Trophoblast cell (in vitro differentiated cells and primary cell): ENCODE results near the gene ESRRG.
A peak's percentile ranks its signal among the peaks of the same experiment; 100 is the strongest.

ENCODE experiments used
- DNase-seq, 2 donors: peaks; one replicate each; pipeline ENCODE4 v3.0.0-alpha.2; 2016
- H2AFZ ChIP-seq: 2 replicates; pipeline ENCODE4 v1.6.1; 2013; ENCODE audit warnings: low read length, moderate library complexity, mild to moderate bottlenecking; ENCODE audit not compliant: insufficient read depth, poor library complexity
- H2AK5ac ChIP-seq: 2 replicates; pipeline ENCODE4 v1.6.1; 2013; ENCODE audit warnings: mild to moderate bottlenecking, low read length
- H2BK120ac ChIP-seq: 2 replicates; pipeline ENCODE4 v1.6.1; 2013; ENCODE audit warnings: low read length, mild to moderate bottlenecking, moderate library complexity; ENCODE audit not compliant: insufficient read depth, poor library complexity
- H2BK12ac ChIP-seq: 2 replicates; pipeline ENCODE4 v1.6.1; 2013; ENCODE audit warnings: mild to moderate bottlenecking, low read length, moderate library complexity
- H2BK5ac ChIP-seq: 2 replicates; pipeline ENCODE4 v1.6.1; 2013; ENCODE audit warnings: low read length, low read depth, moderate library complexity, mild to moderate bottlenecking; ENCODE audit not compliant: poor library complexity
- H3K14ac ChIP-seq: 2 replicates; pipeline ENCODE4 v1.6.1; 2013; ENCODE audit warnings: mild to moderate bottlenecking, low read length
- H3K18ac ChIP-seq: 2 replicates; pipeline ENCODE4 v1.6.1; 2013; ENCODE audit warnings: mild to moderate bottlenecking, low read length
- H3K23ac ChIP-seq: 2 replicates; pipeline ENCODE4 v1.6.1; 2013; ENCODE audit warnings: low read length
- H3K27ac ChIP-seq: 2 replicates; pipeline ENCODE4 v1.5.1; 2013; ENCODE audit warnings: low read depth, mild to moderate bottlenecking, inconsistent platforms, low read length, moderate library complexity
- H3K27me3 ChIP-seq: 2 replicates; pipeline ENCODE4 v1.6.1; 2013; ENCODE audit warnings: inconsistent platforms, mild to moderate bottlenecking, low read length, moderate library complexity; ENCODE audit not compliant: insufficient read depth
- H3K36me3 ChIP-seq, 2 experiments: 1 replicate in 1 of 2; 2 replicates in 1 of 2; pipeline ENCODE4 v1.6.1; 2013; ENCODE audit warnings: low read length in 2 of 2, mild to moderate bottlenecking in 2 of 2, moderate library complexity in 1 of 2; ENCODE audit not compliant: insufficient read depth in 2 of 2, control insufficient read depth in 1 of 2
- H3K4ac ChIP-seq: 2 replicates; pipeline ENCODE4 v1.6.1; 2013; ENCODE audit warnings: low read depth, mild to moderate bottlenecking, low read length, moderate library complexity
- H3K4me1 ChIP-seq, 2 experiments: 1 replicate in 1 of 2; 2 replicates in 1 of 2; pipeline ENCODE4 v1.6.1; 2013; ENCODE audit warnings: low read length in 2 of 2, mild to moderate bottlenecking in 2 of 2, moderate library complexity in 1 of 2; ENCODE audit not compliant: insufficient read depth in 2 of 2, control insufficient read depth in 1 of 2
- H3K4me2 ChIP-seq: 2 replicates; pipeline ENCODE4 v1.6.1; 2013; ENCODE audit warnings: inconsistent platforms, mild to moderate bottlenecking, low read length, moderate library complexity
- H3K4me3 ChIP-seq: 2 replicates; pipeline ENCODE4 v1.5.1; 2013; ENCODE audit warnings: mild to moderate bottlenecking, low read depth, low read length, inconsistent platforms
- H3K79me1 ChIP-seq: one replicate; pipeline ENCODE4 v1.6.1; 2013; ENCODE audit warnings: low read length
- H3K79me2 ChIP-seq: 2 replicates; pipeline ENCODE4 v1.6.1; 2013; ENCODE audit warnings: low read length, mild to moderate bottlenecking; ENCODE audit not compliant: control insufficient read depth, insufficient read depth, poor library complexity
- H3K9ac ChIP-seq: 2 replicates; pipeline ENCODE4 v1.6.1; 2013; ENCODE audit warnings: mild to moderate bottlenecking, low read length
- H3K9me3 ChIP-seq: 2 replicates; pipeline ENCODE4 v1.6.1; 2013; ENCODE audit warnings: low read depth, mild to moderate bottlenecking, control low read depth, inconsistent platforms, low read length; ENCODE audit not compliant: insufficient read depth
- H4K12ac ChIP-seq: 2 replicates; pipeline ENCODE4 v1.6.1; 2013; ENCODE audit warnings: low read depth, mild to moderate bottlenecking, low read length, moderate library complexity
- H4K8ac ChIP-seq: 2 replicates; pipeline ENCODE4 v1.6.1; 2013; ENCODE audit warnings: low read depth, mild to moderate bottlenecking, low read length, moderate library complexity
- H4K91ac ChIP-seq: one replicate; pipeline ENCODE4 v1.6.1; 2013; ENCODE audit warnings: low read depth, mild to moderate bottlenecking, low read length, moderate library complexity
- WGBS: extraction: QIAGEN DNeasy Blood & Tissue Kit; methylation state at CpG from one replicate; pipeline ENCODE4 v1.1.7; 2013; ENCODE audit warnings: missing lambda C conversion rate; ENCODE audit not compliant: insufficient read length, insufficient coverage; ENCODE audit errors: extremely low coverage; 5-methylcytosine and 5-hydroxymethylcytosine counted together

The ESRRG gene

GRCh38 chr1:216732121-216732520 is 8.9 kb upstream of the ESRRG start:
- no CpG with 5 or more reads among the region's 4 CpGs for whole genome bisulfite sequencing
- Histone ChIP-seq H3K14ac (no peak overlapping the region), H2AFZ (no peak overlapping the region)

GRCh38 chr1:216731562-216731961 is 8.3 kb upstream of the ESRRG start:
- DNase-seq, result no peak
- no peaks in the 10 kb centered on the region for H3K79me2 ChIP-seq

More at GRCh38 chr1:216732121-216732520, 8.9 kb upstream of the ESRRG start:
- Histone ChIP-seq H3K4ac (no peak overlapping the region), H3K18ac (no peak overlapping the region), H4K12ac (no peak overlapping the region), H4K8ac (no peak overlapping the region), H2AK5ac (no peak overlapping the region), H3K9ac (no peak overlapping the region), H3K23ac (no peak overlapping the region), H3K36me3 (no peaks in the 10 kb centered on the region), H4K91ac (no peak overlapping the region), H3K79me2 (no peaks in the 10 kb centered on the region), H2BK5ac (no peak overlapping the region), H2BK12ac (no peak overlapping the region), H3K79me1 (no peaks in the 10 kb centered on the region), H2BK120ac (no peak overlapping the region), H3K27ac (no peak overlapping the region), H3K27me3 (no peaks in the 10 kb centered on the region), H3K4me3 (no peak overlapping the region), H3K9me3 (no peaks in the 10 kb centered on the region), H3K4me2 (no peak overlapping the region), H3K4me1 (no peaks in the 10 kb centered on the region)
- DNase-seq, result no peak

GRCh38 chr1:216726435-216726834 is 3.2 kb upstream of the ESRRG start:
- Histone ChIP-seq H3K27me3 (no peaks in the 10 kb centered on the region), H3K36me3 (no peaks in the 10 kb centered on the region), H3K9me3 (no peaks in the 10 kb centered on the region), H2AFZ (no peak overlapping the region), H3K4me1 (no peaks in the 10 kb centered on the region), H3K14ac (no peak overlapping the region), H3K4me3 (no peak overlapping the region), H4K8ac (no peak overlapping the region), H3K79me2 (no peaks in the 10 kb centered on the region), H2BK120ac (no peak overlapping the region), H3K4me2 (no peak overlapping the region), H3K9ac (no peak overlapping the region), H3K18ac (no peak overlapping the region), H4K91ac (no peak overlapping the region), H3K23ac (no peak overlapping the region), H2BK5ac (no peak overlapping the region), H3K27ac (no peak overlapping the region), H4K12ac (no peak overlapping the region), H3K79me1 (no peaks in the 10 kb centered on the region), H2BK12ac (no peak overlapping the region), H2AK5ac (no peak overlapping the region), H3K4ac (no peak overlapping the region)
- peak in 1 of 2 donors; percentile 24 for DNase-seq

More at GRCh38 chr1:216731562-216731961, 8.3 kb upstream of the ESRRG start:
- Histone ChIP-seq H3K79me1 (no peaks in the 10 kb centered on the region), H3K27me3 (no peaks in the 10 kb centered on the region), H4K91ac (no peak overlapping the region), H3K18ac (no peak overlapping the region), H3K9me3 (no peaks in the 10 kb centered on the region), H3K9ac (no peak overlapping the region), H3K4ac (no peak overlapping the region), H3K4me1 (no peaks in the 10 kb centered on the region), H2AFZ (no peak overlapping the region), H3K23ac (no peak overlapping the region), H3K14ac (no peak overlapping the region), H3K4me2 (no peak overlapping the region), H3K36me3 (no peaks in the 10 kb centered on the region), H2AK5ac (no peak overlapping the region), H3K4me3 (no peak overlapping the region), H2BK120ac (no peak overlapping the region), H4K8ac (no peak overlapping the region), H3K27ac (no peak overlapping the region), H2BK12ac (no peak overlapping the region), H4K12ac (no peak overlapping the region), H2BK5ac (no peak overlapping the region)
- no CpG with 5 or more reads among the region's 6 CpGs for WGBS

- Histone ChIP-seq H3K79me2 (no peaks in the 10 kb centered on the region), H3K4me2 (peak overlapping the region; percentile 71), H2AK5ac (no peak overlapping the region), H3K9ac (no peak overlapping the region), H4K8ac (no peak overlapping the region), H2BK5ac (no peak overlapping the region), H2AFZ (peak overlapping the region; percentile 95), H3K27ac (no peak overlapping the region), H3K18ac (no peak overlapping the region), H3K9me3 (no peaks in the 10 kb centered on the region), H3K36me3 (no peaks in the 10 kb centered on the region), H2BK12ac (no peak overlapping the region), H3K4ac (no peak overlapping the region), H3K4me1 (no peaks in the 10 kb centered on the region), H3K4me3 (peak overlapping the region; percentile 66), H2BK120ac (no peak overlapping the region), H4K91ac (no peak overlapping the region), H3K23ac (no peak overlapping the region), H3K14ac (no peak overlapping the region), H4K12ac (no peak overlapping the region), H3K27me3 (no peaks in the 10 kb centered on the region), H3K79me1 (no peaks in the 10 kb centered on the region)
- DNase-seq, result peak in 1 of 2 donors; percentile 16
- WGBS, result no CpG with 5 or more reads among the region's 6 CpGs
Observed at GRCh38 chr1:216722821-216723220, 408 bp downstream of the ESRRG start.
